GM20000 (cell line): ENCODE results near the gene CTSD.

Experiments
- DNase-seq: peaks from one replicate; pipeline ENCODE4 v3.0.0; 2012; ENCODE audit warnings: low spot score
- TF ChIP-seq, protein P1 (sequence below): IDR thresholded peaks from 2 replicates; pipeline ENCODE4 v1.5.1; 2012; ENCODE audit warnings: mild to moderate bottlenecking, control low read depth; ENCODE audit errors: extremely low read depth, missing control alignments

The CTSD gene

DNA sequence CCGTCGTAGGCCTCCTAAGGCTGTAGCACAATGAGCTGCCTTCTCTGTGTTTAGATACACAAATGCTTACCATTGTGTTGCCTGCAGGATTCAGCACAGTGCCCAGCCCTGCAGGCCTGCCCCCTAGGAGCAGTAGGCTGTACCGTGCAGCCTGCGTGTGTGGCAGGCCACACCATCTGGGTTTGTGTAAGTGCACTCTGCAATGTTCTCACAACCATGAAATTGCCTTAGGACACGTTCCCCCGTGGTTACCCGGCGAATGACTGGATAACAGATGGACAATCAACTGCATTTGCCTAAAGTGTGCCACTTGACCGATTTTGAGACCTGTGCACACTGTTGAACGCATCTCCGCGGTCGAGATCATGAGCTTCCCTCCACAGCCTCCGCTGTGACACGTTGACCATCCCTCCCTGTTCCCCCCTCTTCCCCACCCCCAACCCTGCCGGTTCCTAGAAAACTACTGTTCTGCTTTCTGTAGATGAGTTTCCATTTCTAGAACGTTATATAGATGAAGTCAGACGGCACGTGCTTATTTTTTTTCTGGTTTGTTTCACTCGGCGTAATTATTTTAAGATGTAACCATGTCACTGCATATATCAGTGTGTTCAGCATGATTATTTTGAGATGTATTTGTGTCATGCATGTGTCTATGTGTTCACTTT lies 22.2 kb upstream of the CTSD start:
- TF ChIP-seq, protein P1, sequence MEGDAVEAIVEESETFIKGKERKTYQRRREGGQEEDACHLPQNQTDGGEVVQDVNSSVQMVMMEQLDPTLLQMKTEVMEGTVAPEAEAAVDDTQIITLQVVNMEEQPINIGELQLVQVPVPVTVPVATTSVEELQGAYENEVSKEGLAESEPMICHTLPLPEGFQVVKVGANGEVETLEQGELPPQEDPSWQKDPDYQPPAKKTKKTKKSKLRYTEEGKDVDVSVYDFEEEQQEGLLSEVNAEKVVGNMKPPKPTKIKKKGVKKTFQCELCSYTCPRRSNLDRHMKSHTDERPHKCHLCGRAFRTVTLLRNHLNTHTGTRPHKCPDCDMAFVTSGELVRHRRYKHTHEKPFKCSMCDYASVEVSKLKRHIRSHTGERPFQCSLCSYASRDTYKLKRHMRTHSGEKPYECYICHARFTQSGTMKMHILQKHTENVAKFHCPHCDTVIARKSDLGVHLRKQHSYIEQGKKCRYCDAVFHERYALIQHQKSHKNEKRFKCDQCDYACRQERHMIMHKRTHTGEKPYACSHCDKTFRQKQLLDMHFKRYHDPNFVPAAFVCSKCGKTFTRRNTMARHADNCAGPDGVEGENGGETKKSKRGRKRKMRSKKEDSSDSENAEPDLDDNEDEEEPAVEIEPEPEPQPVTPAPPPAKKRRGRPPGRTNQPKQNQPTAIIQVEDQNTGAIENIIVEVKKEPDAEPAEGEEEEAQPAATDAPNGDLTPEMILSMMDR = no peak
- no peak for DNase-seq

- DNase-seq = no peak
- TF ChIP-seq, protein P1 = no peak
Observed at GRCh38 chr11:1784761-1785650, 21.3 kb upstream of the CTSD start.

DNA sequence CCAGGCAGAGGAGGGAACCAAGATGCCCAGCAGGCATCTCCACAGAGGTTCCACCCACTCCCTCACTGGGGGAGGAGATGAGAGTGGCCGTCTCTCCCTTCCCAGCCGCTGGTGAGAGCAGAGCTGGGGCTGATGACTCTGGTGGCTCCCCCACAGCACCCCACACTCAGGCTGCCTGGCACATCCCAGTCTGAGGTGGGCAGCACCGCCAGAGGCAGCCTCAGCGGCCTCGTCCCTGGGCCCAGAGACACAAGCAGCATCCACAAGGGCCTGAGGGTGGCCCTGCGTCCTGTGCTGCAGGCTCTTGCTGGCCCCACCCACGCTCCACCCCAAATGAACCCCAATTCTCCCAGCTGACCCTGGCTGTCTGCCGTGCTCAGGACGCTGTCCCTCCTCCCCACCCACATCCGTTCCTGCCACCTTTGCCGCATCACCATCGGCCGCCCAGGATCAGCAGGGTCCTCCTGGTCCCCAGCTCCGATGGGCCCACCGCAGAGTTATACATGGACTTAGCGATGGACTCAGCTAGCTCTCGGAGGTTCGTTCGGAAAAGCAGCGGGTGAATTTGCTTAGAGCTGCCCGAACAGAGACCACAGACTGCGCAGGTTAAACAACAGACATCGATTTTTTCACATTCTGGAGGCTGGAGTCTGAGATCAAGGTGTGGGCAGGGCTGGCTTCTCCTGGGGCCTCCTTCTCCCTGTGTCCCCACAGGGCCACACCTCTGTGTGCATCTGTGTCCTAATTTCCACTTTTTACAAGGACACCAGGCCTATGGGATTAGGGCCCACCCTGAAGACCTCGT lies 20.2 kb upstream of the CTSD start:
- TF ChIP-seq, protein P1 = no peak
- DNase-seq = no peak

GRCh38 chr11:1782831-1783724 lies 19.4 kb upstream of the CTSD start:
- DNase-seq = no peak
- TF ChIP-seq, protein P1 = no peak

DNA sequence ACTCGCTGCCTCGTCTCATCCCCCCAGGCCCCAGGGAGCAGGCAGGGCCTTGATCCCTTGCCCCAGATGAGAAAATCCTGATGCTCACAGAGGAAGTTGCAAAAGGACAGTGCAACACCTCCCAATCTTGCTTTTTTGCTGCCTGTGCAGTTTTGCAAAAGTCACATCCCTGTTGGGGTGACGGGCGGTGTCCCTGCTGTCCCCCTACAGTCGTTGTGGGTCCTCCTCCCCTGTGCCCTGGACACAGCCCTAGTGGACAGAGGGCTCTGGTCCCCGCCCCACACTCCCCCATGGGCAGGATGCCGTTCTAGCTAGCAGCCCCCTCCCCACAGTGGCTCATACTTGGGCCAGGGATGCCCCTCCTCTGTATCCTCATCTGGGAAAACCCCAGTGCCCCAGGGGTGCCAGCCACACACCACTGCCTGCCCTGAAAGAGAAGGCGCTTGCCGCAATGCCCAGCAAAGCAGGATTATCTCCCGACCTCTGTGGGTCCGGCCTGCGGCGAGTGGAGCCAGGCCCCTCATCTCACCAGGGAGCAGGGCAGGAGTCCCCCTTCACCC lies 18.4 kb upstream of the CTSD start:
- TF ChIP-seq, protein P1 = no peak
- DNase-seq = no peak

DNA sequence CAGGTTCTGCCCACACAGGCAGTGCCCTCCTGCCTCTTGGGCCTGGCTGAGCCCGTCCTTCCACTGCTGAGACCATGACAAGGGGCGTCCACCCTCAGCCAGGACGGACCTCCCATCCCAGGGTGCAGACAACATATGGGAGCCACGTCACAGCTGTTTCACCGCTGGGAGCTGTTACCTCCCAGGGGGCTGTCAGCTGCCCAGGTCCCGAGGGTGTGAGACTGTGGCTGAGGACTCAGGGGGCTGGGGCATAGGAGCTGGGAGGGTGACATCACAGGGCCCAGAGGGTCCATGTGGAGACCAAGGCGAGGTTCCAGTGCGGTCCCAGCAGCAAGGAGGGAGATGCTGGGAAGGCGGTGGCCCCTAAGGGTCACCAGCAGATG lies 17.9 kb upstream of the CTSD start:
- no peak for DNase-seq
- TF ChIP-seq, protein P1 = no peak
